ENCODE results near the gene CRB3. TPM values are rescaled to one million over a fixed set of nuclear protein-coding genes. Genes with fewer than 3 reads are reported as not detected.

CRB3 gene
- total and polyA plus RNA-seq, 2 of the 8 experiments (the other 6 are each of a cell fraction or from before 2014, with no cell fraction given) = 21.1 to 24.6 TPM

DNA sequence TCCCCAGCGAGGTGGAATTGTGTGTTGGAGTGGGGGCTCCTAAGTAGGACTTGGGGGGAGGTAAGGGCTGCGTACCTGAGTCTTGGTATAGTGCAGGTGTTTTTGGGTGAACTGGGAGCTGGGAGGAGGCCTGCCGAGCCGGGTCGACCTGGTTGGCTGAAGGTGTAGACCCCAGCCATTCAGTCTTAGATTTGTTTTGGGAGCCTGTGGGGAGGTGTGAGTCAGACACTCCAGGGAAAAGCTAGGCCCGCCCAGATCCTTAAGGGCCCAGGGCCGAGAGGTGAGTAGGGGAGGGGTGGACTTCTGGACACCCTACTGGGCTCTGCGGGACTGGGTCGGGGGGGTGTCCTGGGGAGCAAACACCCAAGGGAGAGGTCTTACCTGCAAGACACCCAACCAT is 935 bp downstream of the CRB3 start:
- H3K4ac ChIP-seq (replicated peaks; ENCODE audit: insufficient read length, low read depth, low read length) = no peak overlapping the region
- no peak overlapping the region; a peak in 3 of 7 replicates for H3K9ac ChIP-seq (replicated peaks in 1 of 4; ENCODE audit: extremely low read depth in 1 of 4, low read depth in 3 of 4, low read length in 3 of 4)
- peak overlapping the region; percentile 52 to 72 for H3K4me2 ChIP-seq (ENCODE audit: insufficient read depth in 1 of 2, low read depth in 2 of 2, low read length in 2 of 2)
- 42% methylated on average over 9 of the region's 9 CpGs; no CpG with 5 or more reads in 1 of the 2 experiments for WGBS, 2 experiments (ENCODE audit: extremely low coverage in 1 of 2, insufficient coverage in 1 of 2, insufficient read length in 1 of 2, insufficient replicate concordance in 2 of 2, low coverage in 1 of 2, low lambda C conversion rate in 2 of 2, missing lambda C conversion rate in 1 of 2)
- H3K79me2 ChIP-seq (ENCODE audit: control insufficient read depth in 1 of 2, insufficient read depth in 2 of 2, low read length in 2 of 2) = peaks cover 0 to 9% of the 10 kb centered on the region in 2 experiments; a peak in 2 of 4 replicates
- no peaks in the 10 kb centered on the region for H3K9me3 ChIP-seq (ENCODE audit: insufficient read depth in 2 of 2, low read depth in 1 of 2, low read length in 1 of 2)
- no peak overlapping the region for H4K91ac ChIP-seq (replicated peaks; ENCODE audit: insufficient read length, low read length)
- H3K27me3 ChIP-seq (replicated peaks in 1 of 4; ENCODE audit: control insufficient read depth in 3 of 4, extremely low read depth in 1 of 4, insufficient read depth in 3 of 4, low read length in 3 of 4) = no peaks in the 10 kb centered on the region; a peak in 1 of 7 replicates
- H3K79me1 ChIP-seq (ENCODE audit: low read depth, low read length) = no peaks in the 10 kb centered on the region; the same call in 1 of the 2 replicates
- H4K20me1 ChIP-seq (replicated peaks in 1 of 2; ENCODE audit: control insufficient read depth in 1 of 2, insufficient read depth in 2 of 2, low read length in 2 of 2) = peaks cover 0 to 14% of the 10 kb centered on the region in 2 experiments
- no peak overlapping the region for H3K18ac ChIP-seq (ENCODE audit: extremely low read depth, low read length)
- peaks cover 8% of the 10 kb centered on the region; the same call in 1 of the 2 replicates for H3K23me2 ChIP-seq (ENCODE audit: low read depth, low read length)
- FAIRE-seq (no peak), DNase-seq (ENCODE audit: low read depth in 1 of 2, low spot score in 2 of 2) (no peak)
- ChIA-PET CTCF (ENCODE audit: partially characterized antibody) (interaction anchor here (2.2 kb wide), 1 partner anchor 16 kb away, joined by 7 read pairs; the partner anchor contains the start of gene DENND1C), POLR2A (ENCODE audit: partially characterized antibody) (interaction anchor here (0.7 to 1.6 kb wide), 3 partner anchors 11 to 44 kb away, joined by 3 to 9 read pairs (median 6); no protein-coding TSS in a partner anchor)
- H3K14ac ChIP-seq (ENCODE audit: insufficient read length) = no peak overlapping the region
- H4K5ac ChIP-seq (ENCODE audit: insufficient read length, low read depth, low read length) = no peak overlapping the region
- H2BK15ac ChIP-seq (ENCODE audit: low read length) = no peak overlapping the region
- no peak overlapping the region for H3K27ac ChIP-seq (ENCODE audit: low read depth, low read length)
- no peak overlapping the region; the same call in 1 of the 2 replicates for H2BK5ac ChIP-seq (ENCODE audit: low read depth, low read length)
- no peak overlapping the region for H2BK12ac ChIP-seq (ENCODE audit: low read depth, low read length)
- H3K23ac ChIP-seq (ENCODE audit: insufficient read length) = no peak overlapping the region
- no peak overlapping the region for H4K8ac ChIP-seq (ENCODE audit: extremely low read depth, insufficient read depth, low read length)
- H3K56ac ChIP-seq (replicated peaks; ENCODE audit: insufficient read length, low read depth, low read length) = no peak overlapping the region
- 0 out of 2 replicates have a peak overlapping the region, but pooled peaks have one; percentile 24 for H2AK5ac ChIP-seq (ENCODE audit: low read depth, low read length)
- no peak overlapping the region for H2AFZ ChIP-seq (ENCODE audit: low read length)
- H2BK20ac ChIP-seq (ENCODE audit: low read length) = no peak overlapping the region
- H3K36me3 ChIP-seq (ENCODE audit: control insufficient read depth in 2 of 4, insufficient read depth in 4 of 4, low read length in 3 of 4) = peaks cover 0 to 8% (median 3%) of the 10 kb centered on the region in 4 experiments; a peak in 2 of 8 replicates
- peak overlapping the region; percentile 73 to 93 (median 78) for H3K4me3 ChIP-seq (ENCODE audit: extremely low read depth in 1 of 4, insufficient read depth in 2 of 4, low read depth in 3 of 4, low read length in 4 of 4)
- no peak overlapping the region for H2BK120ac ChIP-seq (replicated peaks; ENCODE audit: low read depth, low read length)
- H3K4me1 ChIP-seq (replicated peaks in 1 of 4; ENCODE audit: control insufficient read depth in 3 of 4, insufficient read depth in 4 of 4, low read length in 3 of 4) = peaks cover 0 to 8% (median 2%) of the 10 kb centered on the region in 4 experiments; a peak in 4 of 7 replicates
- TF ChIP-seq GABPA (IDR thresholded peaks at IDR 0.05; ENCODE audit: borderline replicate concordance, insufficient read depth, low read length) (no peak), TEAD4 (IDR thresholded peaks at IDR 0.05; ENCODE audit: low read depth, low read length) (no peak), GTF2F1 (IDR thresholded peaks at IDR 0.05; ENCODE audit: borderline replicate concordance, low read depth, low read length) (no peak), NANOG (IDR thresholded peaks at IDR 0.05; ENCODE audit: insufficient read depth, low read depth, low read length, poor library complexity, severe bottlenecking) (no peak), BCL11A (IDR thresholded peaks at IDR 0.05; ENCODE audit: low read depth in 2 of 2, low read length in 2 of 2) (no peak), SIRT6 (IDR thresholded peaks at IDR 0.05; ENCODE audit: low read length) (no peak), CTCF (IDR thresholded peaks at IDR 0.05; ENCODE audit: control extremely low read depth in 1 of 3, insufficient read depth in 1 of 3, low read depth in 1 of 3, low read length in 3 of 3) (no peak), KDM1A (IDR thresholded peaks at IDR 0.05; ENCODE audit: borderline replicate concordance, low read length) (no peak)

All from H1 (cell line).